Neural cell (in vitro differentiated cells): ENCODE results near the gene NDUFS7. TPM values are rescaled to one million over a fixed set of nuclear protein-coding genes. Genes with fewer than 3 reads are reported as not detected.

Source experiments
- H2AFZ ChIP-seq: fragments of 200-600, 300-800 bp; sonication (generic), shearing (Covaris generic); 2 replicates; pipeline ENCODE4 v1.6.0; 2014; ENCODE audit warnings: low read depth, mild to moderate bottlenecking, antibody characterized with exemption, low read length, moderate library complexity
- H3F3A ChIP-seq: fragments of 200-600 bp; shearing (Covaris generic); 2 replicates; pipeline ENCODE4 v1.6.1; 2016; ENCODE audit warnings: mild to moderate bottlenecking, moderate library complexity, mixed read lengths, antibody characterized with exemption, low read length; ENCODE audit not compliant: insufficient read depth, poor library complexity, severe bottlenecking
- H3K27ac ChIP-seq: fragments of 200-600, 300-800 bp; sonication (generic), shearing (Covaris generic); 2 replicates; pipeline ENCODE4 v1.5.1; 2014; ENCODE audit warnings: mild to moderate bottlenecking, low read length, moderate library complexity
- H3K27me3 ChIP-seq: fragments of 300-800, 200-600 bp; sonication (generic), shearing (Covaris generic); 2 replicates; pipeline ENCODE4 v1.6.0; 2014; ENCODE audit warnings: mild to moderate bottlenecking, low read depth, low read length, moderate library complexity; ENCODE audit not compliant: insufficient read depth
- H3K36me3 ChIP-seq: fragments of 300-800, 200-600 bp; sonication (generic), shearing (Covaris generic); 2 replicates; pipeline ENCODE4 v1.5.1; 2014; ENCODE audit warnings: mild to moderate bottlenecking, antibody characterized with exemption, low read length, moderate library complexity; ENCODE audit not compliant: insufficient read depth
- H3K4me2 ChIP-seq: fragments of 300-800, 200-600 bp; sonication (generic), shearing (Covaris generic); 2 replicates; pipeline ENCODE4 v1.6.0; 2014; ENCODE audit warnings: mild to moderate bottlenecking, low read length
- H3K4me3 ChIP-seq: fragments of 300-800, 200-600 bp; sonication (generic), shearing (Covaris generic); 2 replicates; pipeline ENCODE4 v1.5.1; 2014; ENCODE audit warnings: mild to moderate bottlenecking, low read length, moderate library complexity
- H3K79me2 ChIP-seq: fragments of 200-600 bp; shearing (Covaris generic); replicated peaks from 2 replicates; pipeline ENCODE4 v1.6.0; 2014; ENCODE audit warnings: mild to moderate bottlenecking, low read length, moderate library complexity; ENCODE audit not compliant: insufficient read depth
- H3K9ac ChIP-seq: fragments of 300-800, 200-600 bp; sonication (generic), shearing (Covaris generic); 2 replicates; pipeline ENCODE4 v1.6.1; 2016; ENCODE audit warnings: mild to moderate bottlenecking, low read length, mixed read lengths
- H3K9me2 ChIP-seq: fragments of 200-600 bp; shearing (Covaris generic); 2 replicates; pipeline ENCODE4 v1.6.1; 2016; ENCODE audit warnings: mild to moderate bottlenecking, low read length, mixed read lengths; ENCODE audit not compliant: insufficient read depth
- H3K9me3 ChIP-seq: fragments of 200-600, 300-800 bp; sonication (generic), shearing (Covaris generic); 2 replicates; pipeline ENCODE4 v1.6.1; 2016; ENCODE audit warnings: mild to moderate bottlenecking, mixed run types, low read length, moderate library complexity, mixed read lengths
- H4K20me1 ChIP-seq: fragments of 200-600 bp; shearing (Covaris generic); 2 replicates; pipeline ENCODE4 v1.6.1; 2016; ENCODE audit warnings: mild to moderate bottlenecking, mixed run types; ENCODE audit not compliant: insufficient read depth
- EP300 ChIP-seq: fragments of 450-650 bp; conservative IDR thresholded peaks from 2 replicates; pipeline ENCODE4 v1.6.1; 2014; ENCODE audit warnings: antibody characterized with exemption, mild to moderate bottlenecking, moderate library complexity; ENCODE audit not compliant: poor library complexity, severe bottlenecking
- EZH2 ChIP-seq: fragments of 200-600, 300-800 bp; shearing (Covaris generic), sonication (generic); IDR thresholded peaks from 2 replicates; pipeline ENCODE4 v1.6.1; 2014; ENCODE audit warnings: antibody characterized with exemption, low read length, borderline replicate concordance, mild to moderate bottlenecking; ENCODE audit not compliant: insufficient read depth, poor library complexity, severe bottlenecking
- MXI1 ChIP-seq: fragments of 450-650 bp; conservative IDR thresholded peaks from 2 replicates; pipeline ENCODE4 v1.6.1; 2014; ENCODE audit warnings: antibody characterized with exemption, mild to moderate bottlenecking; ENCODE audit not compliant: poor library complexity, severe bottlenecking
- POLR2AphosphoS5 ChIP-seq: IDR thresholded peaks from 2 replicates; pipeline ENCODE4 v1.6.1; 2012
- RAD21 ChIP-seq: fragments of 450-650 bp; conservative IDR thresholded peaks from 2 replicates; pipeline ENCODE4 v1.6.1; 2014; ENCODE audit warnings: antibody characterized with exemption, mild to moderate bottlenecking, moderate library complexity
- SMC3 ChIP-seq: fragments of 450-650 bp; conservative IDR thresholded peaks from 2 replicates; pipeline ENCODE4 v1.6.1; 2014; ENCODE audit warnings: antibody characterized with exemption, mild to moderate bottlenecking, moderate library complexity; ENCODE audit not compliant: poor library complexity
- TAF1 ChIP-seq: IDR thresholded peaks from 2 replicates; pipeline ENCODE4 v1.6.1; 2012; ENCODE audit warnings: low read depth
- polyA plus RNA-seq: library from polyadenylated mRNA; depleted of rRNA; stranded (reverse); fragments of >200 nt; gene quantifications from 2 replicates; pipeline ENCODE4 v1.2.3, GENCODE V29; 2014
- TF ChIP-seq, protein P1 (sequence below): fragments of 450-650 bp; IDR thresholded peaks from 2 replicates; pipeline ENCODE4 v1.5.1; 2014; ENCODE audit warnings: antibody characterized with exemption, mild to moderate bottlenecking, moderate library complexity; ENCODE audit not compliant: poor library complexity, severe bottlenecking
- TF ChIP-seq, protein P2 (sequence below): IDR thresholded peaks from 2 replicates; pipeline ENCODE4 v1.6.1; 2012; ENCODE audit warnings: borderline replicate concordance

Gene NDUFS7
- polyA plus RNA-seq, 1 donor from 2014 or later, result 196 TPM

DNA sequence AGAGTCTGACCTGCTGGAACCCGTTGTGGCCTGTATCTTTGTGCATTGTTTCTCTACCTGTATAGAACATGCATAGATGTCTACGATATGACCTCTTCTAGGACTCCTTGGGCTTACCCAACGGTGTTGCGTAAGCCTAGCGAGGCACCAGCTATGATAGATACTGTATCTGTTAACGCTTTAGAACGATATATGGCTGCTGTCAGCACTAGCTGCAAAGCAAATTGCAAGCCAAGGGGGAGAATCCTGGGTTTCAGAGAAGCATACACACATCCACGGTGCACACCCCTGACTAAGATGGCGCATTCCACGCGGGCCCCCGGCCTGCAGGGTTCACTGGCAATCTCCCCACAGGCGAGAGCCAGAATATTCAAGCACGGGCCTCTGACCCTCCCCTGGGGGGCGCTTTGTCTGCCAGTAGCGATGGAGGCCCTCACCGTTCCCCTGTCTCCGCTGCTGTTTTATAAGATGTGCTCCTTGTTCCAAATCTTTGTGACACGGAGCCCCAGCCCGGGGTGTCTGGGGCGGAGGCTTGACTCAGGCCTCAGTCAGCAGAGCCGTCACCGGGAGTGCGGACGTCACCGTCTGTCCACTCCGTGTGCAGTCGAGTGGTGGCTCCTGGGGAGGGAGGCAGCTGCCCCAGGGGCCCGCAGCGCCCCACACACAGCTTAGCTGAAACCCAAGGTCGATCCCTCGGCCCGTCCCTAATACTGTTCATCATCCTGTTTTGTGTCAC, 41.6 kb downstream of the NDUFS7 start:
- Histone ChIP-seq H2AFZ (no peak overlapping the region), H3K79me2 (no peaks in the 10 kb centered on the region), H3K4me3 (no peak overlapping the region), H3K36me3 (no peaks in the 10 kb centered on the region), H3K4me2 (no peak overlapping the region), H3K9ac (no peak overlapping the region), H3K27ac (no peak overlapping the region), H3F3A (no peaks in the 10 kb centered on the region), H3K9me3 (no peaks in the 10 kb centered on the region), H4K20me1 (no peaks in the 10 kb centered on the region), H3K27me3 (no peaks in the 10 kb centered on the region), H3K9me2 (no peaks in the 10 kb centered on the region)
- no peak for TF ChIP-seq EP300
- no peak for TF ChIP-seq POLR2AphosphoS5
- no peak for TF ChIP-seq SMC3
- TF ChIP-seq, protein P1, sequence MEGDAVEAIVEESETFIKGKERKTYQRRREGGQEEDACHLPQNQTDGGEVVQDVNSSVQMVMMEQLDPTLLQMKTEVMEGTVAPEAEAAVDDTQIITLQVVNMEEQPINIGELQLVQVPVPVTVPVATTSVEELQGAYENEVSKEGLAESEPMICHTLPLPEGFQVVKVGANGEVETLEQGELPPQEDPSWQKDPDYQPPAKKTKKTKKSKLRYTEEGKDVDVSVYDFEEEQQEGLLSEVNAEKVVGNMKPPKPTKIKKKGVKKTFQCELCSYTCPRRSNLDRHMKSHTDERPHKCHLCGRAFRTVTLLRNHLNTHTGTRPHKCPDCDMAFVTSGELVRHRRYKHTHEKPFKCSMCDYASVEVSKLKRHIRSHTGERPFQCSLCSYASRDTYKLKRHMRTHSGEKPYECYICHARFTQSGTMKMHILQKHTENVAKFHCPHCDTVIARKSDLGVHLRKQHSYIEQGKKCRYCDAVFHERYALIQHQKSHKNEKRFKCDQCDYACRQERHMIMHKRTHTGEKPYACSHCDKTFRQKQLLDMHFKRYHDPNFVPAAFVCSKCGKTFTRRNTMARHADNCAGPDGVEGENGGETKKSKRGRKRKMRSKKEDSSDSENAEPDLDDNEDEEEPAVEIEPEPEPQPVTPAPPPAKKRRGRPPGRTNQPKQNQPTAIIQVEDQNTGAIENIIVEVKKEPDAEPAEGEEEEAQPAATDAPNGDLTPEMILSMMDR, result no peak
- no peak for TF ChIP-seq RAD21
- no peak for TF ChIP-seq MXI1
- TF ChIP-seq, protein P2, sequence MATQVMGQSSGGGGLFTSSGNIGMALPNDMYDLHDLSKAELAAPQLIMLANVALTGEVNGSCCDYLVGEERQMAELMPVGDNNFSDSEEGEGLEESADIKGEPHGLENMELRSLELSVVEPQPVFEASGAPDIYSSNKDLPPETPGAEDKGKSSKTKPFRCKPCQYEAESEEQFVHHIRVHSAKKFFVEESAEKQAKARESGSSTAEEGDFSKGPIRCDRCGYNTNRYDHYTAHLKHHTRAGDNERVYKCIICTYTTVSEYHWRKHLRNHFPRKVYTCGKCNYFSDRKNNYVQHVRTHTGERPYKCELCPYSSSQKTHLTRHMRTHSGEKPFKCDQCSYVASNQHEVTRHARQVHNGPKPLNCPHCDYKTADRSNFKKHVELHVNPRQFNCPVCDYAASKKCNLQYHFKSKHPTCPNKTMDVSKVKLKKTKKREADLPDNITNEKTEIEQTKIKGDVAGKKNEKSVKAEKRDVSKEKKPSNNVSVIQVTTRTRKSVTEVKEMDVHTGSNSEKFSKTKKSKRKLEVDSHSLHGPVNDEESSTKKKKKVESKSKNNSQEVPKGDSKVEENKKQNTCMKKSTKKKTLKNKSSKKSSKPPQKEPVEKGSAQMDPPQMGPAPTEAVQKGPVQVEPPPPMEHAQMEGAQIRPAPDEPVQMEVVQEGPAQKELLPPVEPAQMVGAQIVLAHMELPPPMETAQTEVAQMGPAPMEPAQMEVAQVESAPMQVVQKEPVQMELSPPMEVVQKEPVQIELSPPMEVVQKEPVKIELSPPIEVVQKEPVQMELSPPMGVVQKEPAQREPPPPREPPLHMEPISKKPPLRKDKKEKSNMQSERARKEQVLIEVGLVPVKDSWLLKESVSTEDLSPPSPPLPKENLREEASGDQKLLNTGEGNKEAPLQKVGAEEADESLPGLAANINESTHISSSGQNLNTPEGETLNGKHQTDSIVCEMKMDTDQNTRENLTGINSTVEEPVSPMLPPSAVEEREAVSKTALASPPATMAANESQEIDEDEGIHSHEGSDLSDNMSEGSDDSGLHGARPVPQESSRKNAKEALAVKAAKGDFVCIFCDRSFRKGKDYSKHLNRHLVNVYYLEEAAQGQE, result no peak
- TF ChIP-seq EZH2, result no peak
- TF ChIP-seq TAF1, result no peak

DNA sequence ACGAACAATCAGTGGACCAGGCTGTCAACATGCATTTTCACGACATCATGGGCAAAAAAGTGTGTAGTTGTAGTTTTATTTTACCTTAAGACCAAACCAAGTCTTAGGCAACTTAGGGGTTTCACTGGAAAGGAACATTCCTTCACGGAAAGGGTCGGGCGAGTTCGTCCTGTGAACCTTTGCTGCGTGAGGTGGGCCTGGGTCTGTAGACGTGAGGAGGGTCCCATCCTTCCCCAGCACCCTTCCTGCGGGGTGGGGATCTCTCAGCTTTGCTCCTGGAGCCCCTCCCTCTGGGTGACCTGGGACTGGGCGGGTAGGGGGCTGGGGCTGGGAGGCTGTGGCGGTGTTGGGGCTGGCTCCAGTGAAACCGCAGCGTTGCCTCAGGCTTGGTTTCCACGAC, 42.2 kb downstream of the NDUFS7 start:
- Histone ChIP-seq H3K27me3 (no peaks in the 10 kb centered on the region), H3K9me3 (no peaks in the 10 kb centered on the region), H3F3A (no peaks in the 10 kb centered on the region), H2AFZ (no peak overlapping the region), H3K4me2 (no peak overlapping the region), H3K27ac (no peak overlapping the region), H3K4me3 (no peak overlapping the region), H3K9me2 (no peaks in the 10 kb centered on the region), H4K20me1 (no peaks in the 10 kb centered on the region), H3K9ac (no peak overlapping the region), H3K36me3 (no peaks in the 10 kb centered on the region), H3K79me2 (no peaks in the 10 kb centered on the region)
- TF ChIP-seq TAF1 (no peak), POLR2AphosphoS5 (no peak)
- TF ChIP-seq, protein P1, result no peak
